HepG2 (cell line): ENCODE results near the gene CRADD. TPM values are rescaled to one million over a fixed set of nuclear protein-coding genes. Genes with fewer than 3 reads are reported as not detected.
A peak's percentile ranks its signal among the peaks of the same experiment; 100 is the strongest.

Source experiments
- CBFB ChIP-seq: sonication (generic); formaldehyde crosslinking; IDR thresholded peaks from 2 replicates; pipeline ENCODE4 v1.4.0; 2020; ENCODE audit warnings: missing genetic modification reagents
- CHD2 ChIP-seq: IDR thresholded peaks from 2 replicates; pipeline ENCODE4 v1.6.1; 2011; ENCODE audit warnings: low read depth, low read length, improper control_type of control experiment
- DMAP1 ChIP-seq: IDR thresholded peaks from 2 replicates; pipeline ENCODE4 v1.6.1; 2016
- DRAP1 ChIP-seq: IDR thresholded peaks from 2 replicates; pipeline ENCODE4 v1.6.1; 2016; ENCODE audit warnings: missing genetic modification reagents, missing compliant biosample characterization
- HMG20A ChIP-seq: IDR thresholded peaks from 2 replicates; pipeline ENCODE4 v1.6.1; 2016; ENCODE audit warnings: borderline replicate concordance
- HOXA3 ChIP-seq: sonication (generic); formaldehyde crosslinking; IDR thresholded peaks from 2 replicates; pipeline ENCODE4 v1.5.0; 2020; ENCODE audit warnings: missing genetic modification reagents
- KDM1A ChIP-seq: IDR thresholded peaks from 2 replicates; pipeline ENCODE4 v1.6.1; 2016; ENCODE audit warnings: missing compliant biosample characterization
- MAFF ChIP-seq: IDR thresholded peaks from 2 replicates; pipeline ENCODE4 v1.6.1; 2011; ENCODE audit warnings: low read depth, low read length, improper control_type of control experiment
- MTA1 ChIP-seq: sonication (generic); formaldehyde crosslinking; IDR thresholded peaks from 2 replicates; pipeline ENCODE4 v1.4.0; 2020; ENCODE audit warnings: missing genetic modification reagents, mild to moderate bottlenecking, borderline replicate concordance
- NFRKB ChIP-seq: fragments of 450-650 bp; IDR thresholded peaks from 2 replicates; pipeline ENCODE4 v1.6.1; 2017
- NFYB ChIP-seq: sonication (generic); formaldehyde crosslinking; IDR thresholded peaks from 2 replicates; pipeline ENCODE4 v1.4.0; 2020; ENCODE audit warnings: missing genetic modification reagents
- NFYC ChIP-seq: IDR thresholded peaks from 2 replicates; pipeline ENCODE4 v1.6.1; 2016; ENCODE audit warnings: missing genetic modification reagents, missing compliant biosample characterization
- PHF20 ChIP-seq: sonication (generic); formaldehyde crosslinking; IDR thresholded peaks from 2 replicates; pipeline ENCODE4 v1.5.0; 2020; ENCODE audit warnings: mild to moderate bottlenecking, missing genetic modification reagents
- RELA ChIP-seq: sonication (generic); formaldehyde crosslinking; IDR thresholded peaks from 2 replicates; pipeline ENCODE4 v1.4.0; 2020; ENCODE audit warnings: missing genetic modification reagents
- RORA ChIP-seq: sonication (generic); formaldehyde crosslinking; IDR thresholded peaks from 2 replicates; pipeline ENCODE4 v1.5.0; 2020; ENCODE audit warnings: mild to moderate bottlenecking, missing genetic modification reagents, moderate library complexity
- SOX13 ChIP-seq, 3 experiments: fragments of 450-650 bp in 1 of 3; sonication (generic) in 1 of 3; formaldehyde crosslinking in 1 of 3; IDR thresholded peaks in 2 of 3; conservative IDR thresholded peaks in 1 of 3; 2 replicates each; pipeline versions ENCODE4 v1.5.0 to v1.6.1; 2016 to 2020; ENCODE audit warnings: antibody characterized with exemption in 1 of 3, mild to moderate bottlenecking in 1 of 3, missing compliant biosample characterization in 1 of 3, missing genetic modification reagents in 1 of 3, moderate library complexity in 1 of 3
- SOX5 ChIP-seq: IDR thresholded peaks from 2 replicates; pipeline ENCODE4 v1.6.1; 2016; ENCODE audit warnings: borderline replicate concordance
- U2AF2 ChIP-seq: fragments of 200-400 bp; formaldehyde crosslinking; IDR thresholded peaks from 2 replicates; pipeline ENCODE4 v1.6.1; 2017; ENCODE audit warnings: low read depth, mild to moderate bottlenecking, low read length
- YEATS4 ChIP-seq: sonication (generic); formaldehyde crosslinking; IDR thresholded peaks from 2 replicates; pipeline ENCODE4 v1.4.0; 2020; ENCODE audit warnings: missing genetic modification reagents, borderline replicate concordance
- ZHX1 ChIP-seq: sonication (generic); formaldehyde crosslinking; IDR thresholded peaks from 2 replicates; pipeline ENCODE4 v1.8.1; 2022; ENCODE audit warnings: low read depth, mild to moderate bottlenecking, missing genetic modification reagents
- ZMAT3 ChIP-seq: sonication (generic); formaldehyde crosslinking; conservative IDR thresholded peaks from 2 replicates; pipeline ENCODE4 v1.7.0; 2021; ENCODE audit warnings: missing genetic modification reagents
- ZNF207 ChIP-seq: fragments of 450-650 bp; IDR thresholded peaks from 2 replicates; pipeline ENCODE4 v1.6.1; 2016; ENCODE audit warnings: antibody characterized with exemption, borderline replicate concordance
- ZNF740 ChIP-seq: sonication (generic); formaldehyde crosslinking; IDR thresholded peaks from 2 replicates; pipeline ENCODE4 v1.4.0; 2020; ENCODE audit warnings: missing genetic modification reagents
- ZNF816 ChIP-seq: sonication (generic); formaldehyde crosslinking; IDR thresholded peaks from 2 replicates; pipeline ENCODE4 v1.8.0; 2022; ENCODE audit warnings: missing genetic modification reagents, mild to moderate bottlenecking, borderline replicate concordance
- ZNF839 ChIP-seq: sonication (generic); formaldehyde crosslinking; IDR thresholded peaks from 2 replicates; pipeline ENCODE4 v1.4.0; 2020; ENCODE audit warnings: missing genetic modification reagents, mild to moderate bottlenecking, borderline replicate concordance
- polyA plus RNA-seq, 8 experiments: library from polyadenylated mRNA; depleted of rRNA in 3 of 8; stranded (reverse) in 7 of 8; unstranded in 1 of 8; fragments of >200 nt; fragmentation: Illumina TruSeq in 4 of 8; extraction: Trizol in 4 of 8; gene quantifications; 2 replicates each; pipeline versions ENCODE4 v1.2.1 to v1.2.3, GENCODE V29; 2011 to 2016; ENCODE audit warnings: low read depth in 4 of 8, missing spikeins in 1 of 8, mixed read lengths in 1 of 8; ENCODE audit not compliant: insufficient read depth in 1 of 8
- total RNA-seq, 5 experiments: library from RNA; depleted of rRNA; stranded (reverse); fragments of >200 nt; fragmentation: Illumina TruSeq; extraction: Trizol; gene quantifications; 2 replicates each; pipeline ENCODE4 v1.2.3, GENCODE V29; 2016; ENCODE audit warnings: low read depth in 1 of 5

The CRADD gene
- total and polyA plus RNA-seq, 2 of the 13 experiments (the other 11 are each of a cell fraction or from before 2014, with no cell fraction given): 12.4 to 18.8 TPM

- no peak for TF ChIP-seq NFRKB
- peak; percentile 33; the same call in 1 of the 2 replicates for TF ChIP-seq DRAP1 (CRISPR knock-in tag)
- TF ChIP-seq PHF20: no peak; the same call in 1 of the 2 replicates
- no peak for TF ChIP-seq RORA (CRISPR knock-in tag)
- no peak for TF ChIP-seq ZNF839 (CRISPR knock-in tag)
- TF ChIP-seq ZNF207: no peak
- TF ChIP-seq CHD2: no peak
- TF ChIP-seq DMAP1 (CRISPR knock-in tag): peak; percentile 73; the same call in 1 of the 2 replicates
- TF ChIP-seq U2AF2: no peak
- peak; percentile 41; the same call in 1 of the 2 replicates for TF ChIP-seq MTA1 (CRISPR knock-in tag)
- peak; percentile 77; the same call in 1 of the 2 replicates for TF ChIP-seq SOX5 (CRISPR knock-in tag)
- TF ChIP-seq ZMAT3: no peak
- TF ChIP-seq NFYB (CRISPR knock-in tag): no peak
- TF ChIP-seq CBFB (CRISPR knock-in tag): 0 out of 2 replicates have a peak, but pooled peaks have one; percentile 1
- TF ChIP-seq YEATS4 (CRISPR knock-in tag): peak; percentile 68; the same call in 1 of the 2 replicates
- TF ChIP-seq ZHX1: no peak
- no peak for TF ChIP-seq ZNF740 (CRISPR knock-in tag)
- peak; percentile 92; the same call in 1 of the 2 replicates for TF ChIP-seq KDM1A (CRISPR knock-in tag)
- TF ChIP-seq MAFF: no peak
- no peak; the same call in 1 of the 2 replicates for TF ChIP-seq ZNF816 (CRISPR knock-in tag)
- peak; percentile 92; the same call in 1 of the 2 replicates for TF ChIP-seq HMG20A (CRISPR knock-in tag)
- TF ChIP-seq NFYC (CRISPR knock-in tag): no peak
- peak; percentile 87 for TF ChIP-seq HOXA3
- TF ChIP-seq SOX13 (IDR thresholded peaks at IDR 0.05): peak; percentile 54; the same call in 1 of the 2 replicates
- peak in 1 of 2 experiments; percentile 83; a peak in 2 of 4 replicates for TF ChIP-seq SOX13 (CRISPR knock-in tag; conservative IDR thresholded peaks at IDR 0.05 in 1 of 2, IDR thresholded peaks at IDR 0.05 in 1 of 2)
- no peak for TF ChIP-seq RELA (CRISPR knock-in tag)
These were observed 14.0 kb upstream of the CRADD start (continued) for GRCh38 chr12:93663006-93663728.
